ENCODE results near the gene TTLL10. TPM values are rescaled to one million over a fixed set of nuclear protein-coding genes. Genes with fewer than 3 reads are reported as not detected.

Gene TTLL10
- polyA plus RNA-seq, 1 of the 3 experiments (the other 2 are of a cell fraction): not detected

- no peak for TF ChIP-seq SIN3A (IDR thresholded peaks at IDR 0.05; ENCODE audit: borderline replicate concordance, low read depth, low read length)
- TF ChIP-seq, protein P1, sequence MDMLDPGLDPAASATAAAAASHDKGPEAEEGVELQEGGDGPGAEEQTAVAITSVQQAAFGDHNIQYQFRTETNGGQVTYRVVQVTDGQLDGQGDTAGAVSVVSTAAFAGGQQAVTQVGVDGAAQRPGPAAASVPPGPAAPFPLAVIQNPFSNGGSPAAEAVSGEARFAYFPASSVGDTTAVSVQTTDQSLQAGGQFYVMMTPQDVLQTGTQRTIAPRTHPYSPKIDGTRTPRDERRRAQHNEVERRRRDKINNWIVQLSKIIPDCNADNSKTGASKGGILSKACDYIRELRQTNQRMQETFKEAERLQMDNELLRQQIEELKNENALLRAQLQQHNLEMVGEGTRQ (IDR thresholded peaks at IDR 0.05; ENCODE audit: borderline replicate concordance, low read depth, low read length): no peak
- TF ChIP-seq ELF1 (IDR thresholded peaks at IDR 0.05): no peak
- no peak for TF ChIP-seq MXI1 (IDR thresholded peaks at IDR 0.05; ENCODE audit: low read depth, low read length)
- TF ChIP-seq RFX5 (IDR thresholded peaks at IDR 0.05; ENCODE audit: low read length): no peak
- no peak for TF ChIP-seq MAX (IDR thresholded peaks at IDR 0.05; ENCODE audit: low read depth)
- no peak for TF ChIP-seq ZBTB33 (IDR thresholded peaks at IDR 0.05; ENCODE audit: borderline replicate concordance, low read depth)
- no peak for TF ChIP-seq GABPA (IDR thresholded peaks at IDR 0.05; ENCODE audit: low read depth)
- no peak for TF ChIP-seq USF1 (IDR thresholded peaks at IDR 0.05; ENCODE audit: borderline replicate concordance, low read depth)
- TF ChIP-seq FOSL2 (IDR thresholded peaks at IDR 0.05; ENCODE audit: borderline replicate concordance, low read depth): no peak
- TF ChIP-seq RCOR1 (IDR thresholded peaks at IDR 0.05; ENCODE audit: low read length): no peak
Measured at GRCh38 chr1:1199961-1200875, 26.5 kb downstream of the TTLL10 start (continued).

DNA sequence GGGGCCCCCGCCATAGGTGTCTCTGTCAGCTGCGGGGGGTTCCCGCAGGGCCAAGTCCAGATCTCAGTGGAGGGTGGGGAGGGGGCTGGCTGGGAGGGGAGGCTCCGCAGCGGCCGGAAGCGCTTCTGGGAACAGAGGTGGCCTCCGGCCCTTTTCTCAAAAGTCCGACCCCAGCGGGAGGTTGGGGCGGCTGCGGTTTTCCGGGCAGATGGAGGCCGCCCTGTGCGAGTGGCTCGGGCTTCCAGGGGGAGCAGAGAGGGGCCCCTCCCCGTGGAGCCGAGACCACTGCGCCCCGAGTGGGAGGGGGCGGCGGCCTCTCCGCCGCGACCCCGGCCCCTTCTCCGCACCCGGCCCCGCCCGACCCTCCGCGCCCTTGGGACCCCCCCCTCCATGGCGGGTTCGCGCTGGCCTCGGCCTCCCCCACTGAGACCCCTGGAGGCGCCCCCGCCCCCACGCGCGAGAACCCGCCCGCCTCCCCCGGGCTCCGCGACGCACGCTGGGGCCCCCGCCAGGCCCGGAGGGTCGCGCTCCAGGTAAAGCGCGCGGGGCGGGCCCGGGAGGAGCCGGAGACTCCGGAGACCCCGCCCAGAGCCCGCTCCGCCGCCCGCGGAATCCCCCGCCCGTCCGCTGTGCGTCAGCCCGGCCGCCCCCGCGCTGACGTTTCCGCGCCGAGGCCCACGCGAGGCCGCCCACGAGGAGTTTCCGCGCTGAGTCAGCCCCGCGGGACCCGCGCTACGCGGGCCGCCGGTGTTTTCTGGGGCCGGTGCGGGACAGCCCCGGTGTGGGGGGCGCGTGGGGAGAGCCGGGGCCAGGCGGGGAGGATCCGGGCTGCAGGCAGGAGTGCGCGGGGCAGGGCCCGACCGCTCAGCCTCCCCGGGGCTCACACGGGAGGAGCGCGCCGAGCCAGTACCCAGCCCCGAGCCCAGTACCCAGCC, 27.5 kb downstream of the TTLL10 start:
- H3K9me3 ChIP-seq: no peaks in the 10 kb centered on the region
- peak; percentile 76 for DNase-seq
- CTCF ChIA-PET: interaction anchor here (1.2 to 1.3 kb wide), 2 partner anchors 19 to 79 kb away, joined by 3 read pairs; no protein-coding TSS in a partner anchor
- no peaks in the 10 kb centered on the region for H3K36me3 ChIP-seq (replicated peaks in 1 of 2; ENCODE audit: control insufficient read depth in 1 of 2, insufficient read depth in 2 of 2, low read length in 1 of 2)
- no peaks in the 10 kb centered on the region for H3K27me3 ChIP-seq (ENCODE audit: insufficient read depth)
- WGBS (ENCODE audit: low lambda C conversion rate): no CpG with 5 or more reads among the region's 109 CpGs
- no peak overlapping the region for H2AFZ ChIP-seq (ENCODE audit: low read depth)
- POLR2A ChIA-PET: no interaction called here
- TF ChIP-seq FOXJ3 (CRISPR knock-in tag; IDR thresholded peaks at IDR 0.05): no peak
- TF ChIP-seq ELF1 (IDR thresholded peaks at IDR 0.05): no peak
- TF ChIP-seq, protein P1 (IDR thresholded peaks at IDR 0.05; ENCODE audit: borderline replicate concordance, low read depth, low read length): no peak
- TF ChIP-seq YY1 (IDR thresholded peaks at IDR 0.05; ENCODE audit: low read depth): no peak
- TF ChIP-seq REST (IDR thresholded peaks at IDR 0.05; ENCODE audit: low read depth, low read length): no peak
- no peak for TF ChIP-seq USF1 (IDR thresholded peaks at IDR 0.05; ENCODE audit: borderline replicate concordance, low read depth)
- H3K9me2 ChIP-seq: no peaks in the 10 kb centered on the region
- no peaks in the 10 kb centered on the region for H4K20me1 ChIP-seq (ENCODE audit: insufficient read depth)
- no peaks in the 10 kb centered on the region for H3K79me2 ChIP-seq (ENCODE audit: insufficient read depth)
- no peak overlapping the region for H3K27ac ChIP-seq (ENCODE audit: low read depth in 2 of 2, low read length in 1 of 2)
- peaks cover 0 to 3% of the 10 kb centered on the region in 2 experiments; a peak in 1 of 4 replicates for H3K4me1 ChIP-seq (ENCODE audit: control insufficient read depth in 1 of 2, insufficient read depth in 2 of 2, low read depth in 1 of 2, low read length in 1 of 2)
- peak overlapping the region in 1 of 2 experiments; percentile 19; a peak in 1 of 4 replicates for H3K4me3 ChIP-seq (ENCODE audit: low read depth in 2 of 2, low read length in 1 of 2)
- peak overlapping the region; percentile 59; the same call in 1 of the 2 replicates for H3K4me2 ChIP-seq
- H3K9ac ChIP-seq: no peak overlapping the region
- no peaks in the 10 kb centered on the region for H3F3A ChIP-seq (replicated peaks; ENCODE audit: insufficient read depth)

Data from SK-N-SH (cell line).